Right renal pelvis (tissue), 4 donors: ENCODE measurements around the gene PIH1D2. TPM values are rescaled to one million over a fixed set of nuclear protein-coding genes. Genes with fewer than 3 reads are reported as not detected.
"Not testable (repeated sequence)": the region's sequence is repeated elsewhere in the genome, so short reads cannot be mapped to it uniquely, and the experiment has no call there.

Experiments
- DNase-seq, 4 donors: peaks; one replicate each; pipeline ENCODE4 v3.0.0-alpha.2; 2013; ENCODE audit warnings: low read depth in 4 of 4, low spot score in 3 of 4, missing footprints in 1 of 4
- polyA plus RNA-seq, 4 donors: library from polyadenylated mRNA; unstranded; fragments of 120-200 nt; gene quantifications; one replicate each; pipeline ENCODE4 v1.2.1, GENCODE V29; 2013; ENCODE audit not compliant: insufficient read length in 4 of 4

Gene PIH1D2, protein sequence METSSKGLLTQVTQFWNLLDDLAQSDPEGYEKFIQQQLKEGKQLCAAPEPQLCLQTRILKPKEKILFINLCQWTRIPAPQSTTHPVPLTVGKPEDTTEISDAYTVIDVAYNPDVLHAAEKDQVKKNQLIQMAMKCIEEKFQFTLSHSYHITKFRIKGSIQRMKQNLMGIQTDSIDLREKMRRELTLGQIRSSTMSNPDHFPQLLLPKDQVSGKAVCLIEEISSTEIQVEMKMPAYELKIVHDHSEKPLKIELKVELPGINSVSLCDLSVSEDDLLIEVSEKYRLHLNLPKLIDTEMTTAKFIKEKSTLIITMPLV
- 10 to 100 TPM in 2 of 4 donors, 1 to 10 TPM in 2; 8.6 to 12.5 (median 9.8) TPM for polyA plus RNA-seq

DNA sequence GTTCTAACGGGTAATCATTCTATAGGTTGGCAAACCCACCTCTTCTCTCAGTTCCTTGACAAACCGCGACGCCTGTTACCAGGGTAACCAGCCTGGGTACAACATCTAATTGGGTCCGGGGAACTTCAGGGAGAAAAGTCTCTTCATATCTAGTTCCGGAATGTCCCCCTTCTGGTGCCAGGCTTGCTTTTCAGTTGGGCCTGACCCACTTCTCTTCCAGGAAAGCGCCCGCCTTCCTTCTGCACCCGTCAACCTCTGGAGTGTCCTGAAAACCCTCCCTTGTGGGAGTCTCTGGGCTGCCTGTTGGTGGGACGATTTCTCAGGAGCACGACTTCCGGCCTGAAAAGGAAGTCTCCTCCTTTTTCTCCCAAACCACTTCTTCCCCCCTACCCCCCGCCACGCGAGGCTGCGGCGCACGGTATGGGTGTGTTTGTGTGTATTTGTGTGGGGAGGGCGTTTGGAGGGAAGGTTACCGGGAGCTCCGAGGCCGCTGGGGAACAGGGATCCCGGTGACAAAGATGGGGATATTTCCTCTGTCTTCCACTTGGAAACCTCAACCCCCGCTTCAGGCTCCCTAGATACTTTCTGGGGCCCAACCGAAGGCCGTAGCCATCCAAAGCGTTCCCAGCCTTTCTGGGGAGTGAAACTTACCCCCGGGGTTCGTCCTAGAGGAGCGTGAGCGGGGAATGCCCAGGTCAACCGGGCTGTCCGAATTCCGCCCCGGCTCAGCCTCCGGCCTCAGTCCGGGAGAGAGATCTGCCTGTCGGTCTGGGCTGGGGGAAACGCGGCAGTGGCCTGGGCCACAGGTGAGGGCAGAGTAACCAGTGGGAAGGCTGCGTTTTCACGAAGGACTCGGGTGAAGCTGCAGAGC lies at the start of gene PIH1D2, which contains the start of gene NKAPD1:
Gene PIH1D2, minus strand, starts transcription at position 77 of the 871 bp plus-strand sequence. CDS start 843 bp downstream, outside the sequence.
Gene NKAPD1, plus strand, starts transcription at position 359 of the 871 bp plus-strand sequence. CDS start 1,276 bp downstream, outside the sequence.
- peak; percentile 76 to 86 (median 84) for DNase-seq

DNA sequence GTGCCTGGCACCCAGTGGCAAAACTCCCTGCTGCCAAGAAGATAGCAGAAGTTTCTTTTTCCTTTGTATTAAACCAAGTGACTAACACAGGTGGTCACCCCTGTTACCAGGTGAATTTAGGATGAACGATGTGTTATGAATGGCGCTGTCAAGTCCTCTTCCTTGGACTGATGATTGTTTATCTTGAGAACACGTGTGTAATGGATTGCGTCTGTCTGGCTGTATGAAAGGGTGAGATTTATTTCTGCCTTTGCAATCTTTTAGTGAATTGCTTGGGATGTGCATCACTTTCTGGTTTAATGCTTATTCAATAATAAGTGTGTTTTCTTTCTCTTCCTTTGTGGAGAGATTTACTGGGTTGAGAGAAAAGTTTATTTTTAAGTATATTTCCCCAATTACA lies 49.3 kb upstream of the PIH1D2 start:
- DNase-seq = no peak

DNA sequence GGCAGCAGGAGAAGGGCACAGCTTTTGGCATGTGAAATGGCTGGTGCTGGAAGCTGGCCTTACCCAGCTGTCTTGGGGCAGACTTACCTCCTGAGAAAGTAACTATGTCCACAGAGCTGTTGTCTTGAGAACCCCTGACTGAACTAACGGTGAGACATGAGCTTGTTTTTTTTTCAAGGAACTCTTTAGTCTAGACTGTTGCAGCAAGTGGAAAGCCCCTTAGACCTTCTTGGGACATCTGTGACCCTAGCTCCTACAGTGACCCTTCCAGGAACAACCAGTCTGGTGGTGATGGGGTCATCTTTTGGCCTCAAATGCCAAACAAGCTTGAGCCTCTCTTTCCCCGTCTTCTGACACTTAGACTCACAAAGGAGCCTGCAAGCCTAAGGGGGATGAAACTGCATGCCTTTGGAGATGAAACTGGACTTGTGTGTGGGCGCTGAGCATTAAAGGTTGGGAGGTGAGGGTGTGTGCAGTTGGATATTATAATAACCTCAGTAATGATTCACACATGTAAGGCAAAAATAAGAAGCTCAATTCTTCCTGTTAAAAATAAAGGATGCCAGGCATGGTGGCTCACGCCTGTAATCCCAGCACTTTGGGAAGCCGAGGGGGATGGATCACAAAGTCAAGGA lies 48.3 kb upstream of the PIH1D2 start:
- no peak for DNase-seq

DNA sequence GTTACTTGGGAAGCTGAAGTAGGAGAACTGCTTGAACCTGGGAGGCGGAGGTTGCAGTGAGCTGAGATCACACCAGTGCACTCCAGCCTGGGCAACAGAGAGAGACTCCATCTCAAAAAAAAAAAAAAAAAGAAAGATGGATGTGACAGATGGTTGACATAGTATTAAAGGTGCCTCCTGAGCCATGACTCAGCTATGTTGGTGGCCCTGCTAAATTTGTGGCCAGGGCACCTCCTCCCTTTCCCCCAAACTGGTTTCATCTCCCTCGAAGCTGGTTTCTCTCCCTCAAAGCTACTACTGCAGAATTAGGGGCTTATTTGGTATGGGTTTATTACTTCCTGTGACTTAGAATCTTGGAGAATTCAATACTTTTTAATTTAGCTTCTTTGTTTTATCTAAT lies 44.4 kb upstream of the PIH1D2 start:
- no peak for DNase-seq

DNA sequence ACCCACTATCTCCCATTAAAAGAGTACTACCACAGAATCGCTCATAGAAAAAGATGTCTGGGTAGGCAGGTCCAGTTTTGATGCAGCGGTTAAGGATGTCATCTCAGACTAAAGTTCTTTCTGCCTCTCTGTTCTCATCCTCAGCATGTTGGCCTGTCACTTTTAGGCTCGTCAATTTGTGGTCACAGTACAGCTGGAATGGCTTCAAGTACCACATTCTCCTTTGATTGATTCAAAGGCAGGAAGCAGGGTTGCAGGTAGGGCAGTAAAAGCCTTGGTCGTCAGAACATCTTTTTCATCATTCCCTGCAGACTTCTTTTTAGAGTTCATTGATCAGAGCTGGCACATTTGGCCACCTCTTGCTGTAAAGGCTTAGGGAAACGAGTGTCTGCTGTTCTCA lies 41.6 kb upstream of the PIH1D2 start:
- no peak for DNase-seq

DNA sequence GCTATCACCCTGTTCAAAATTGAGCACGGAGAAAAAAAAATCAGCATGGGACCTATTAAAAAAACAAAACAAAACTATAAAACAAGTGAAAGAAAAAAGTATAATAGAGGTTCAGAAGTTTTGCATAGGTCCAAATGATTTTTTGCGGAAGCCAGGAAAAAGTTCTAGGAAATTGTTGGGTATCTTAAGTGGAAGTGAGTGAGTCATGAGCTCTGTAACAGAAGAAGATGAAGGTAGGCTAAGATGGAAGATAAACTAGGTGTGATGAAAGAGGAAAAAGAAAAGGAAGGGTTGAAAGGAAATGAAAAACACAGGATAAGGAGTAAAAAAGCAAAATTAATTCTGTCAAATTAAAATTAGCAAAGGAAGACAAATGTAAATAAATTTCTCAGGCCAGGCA lies 40.6 kb upstream of the PIH1D2 start:
- no peak for DNase-seq

DNA sequence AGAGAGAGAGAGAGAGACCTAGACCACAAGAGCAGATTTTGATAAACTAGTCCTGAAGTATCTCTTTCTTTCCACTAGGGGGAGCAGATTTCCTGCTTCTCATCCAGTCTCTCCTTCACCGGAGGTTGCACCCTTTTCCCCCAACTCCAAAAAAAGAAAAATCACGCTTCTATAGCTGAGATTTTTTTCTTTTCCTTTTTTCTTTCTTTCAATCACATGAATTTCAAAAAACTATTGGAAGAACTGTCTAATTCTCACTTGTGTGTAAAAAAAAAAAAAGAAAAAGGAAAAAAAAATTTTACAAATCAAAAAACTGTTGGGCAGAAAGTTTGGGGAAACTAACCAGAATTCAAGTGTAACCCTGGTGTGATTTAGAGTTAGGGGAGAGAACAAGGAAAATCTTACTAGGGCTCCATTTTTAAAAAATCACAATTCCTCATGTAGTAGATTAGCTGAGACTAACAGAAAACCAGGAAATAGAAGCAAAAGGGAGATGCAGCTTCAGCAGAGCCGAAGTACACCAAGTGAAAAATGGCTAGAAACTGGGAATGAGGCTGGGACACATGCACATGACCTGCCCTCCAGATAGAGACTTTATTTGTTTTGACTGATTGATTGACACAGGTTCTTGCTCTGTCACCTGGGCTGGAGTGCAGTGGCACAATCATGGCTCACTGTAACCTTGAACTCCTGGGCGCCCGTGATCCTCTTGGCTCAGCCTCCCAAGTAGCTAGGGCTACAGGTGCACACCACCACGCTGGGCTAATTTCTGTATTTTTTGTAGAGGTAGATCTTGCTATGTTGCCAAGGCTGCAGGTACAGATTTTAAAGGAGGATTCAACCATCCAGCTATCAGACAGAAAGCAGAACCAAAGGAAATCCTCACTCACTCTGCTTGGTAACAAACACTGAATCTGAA lies 40.0 kb upstream of the PIH1D2 start:
- peak in 3 of 4 donors; percentile 12 to 38 (median 23) for DNase-seq

DNA sequence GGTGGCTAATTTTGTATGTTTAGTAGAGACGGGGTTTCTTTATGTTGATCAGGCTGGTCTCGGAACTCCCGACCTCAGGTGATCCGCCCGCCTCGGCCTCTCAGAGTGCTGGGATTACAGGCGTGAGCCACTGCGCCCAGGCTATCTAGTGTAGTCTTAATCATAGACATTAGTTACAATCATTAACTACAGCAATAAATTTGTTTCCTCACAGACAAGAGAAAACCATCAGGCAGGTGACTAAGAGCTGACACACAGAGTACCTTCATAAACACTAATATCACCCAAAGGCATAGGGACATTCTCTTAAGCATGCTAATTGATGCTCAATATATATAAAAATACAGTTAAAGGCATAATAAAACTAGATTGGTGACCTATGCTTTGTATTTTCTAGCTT lies 32.3 kb upstream of the PIH1D2 start:
- DNase-seq = no peak

DNA sequence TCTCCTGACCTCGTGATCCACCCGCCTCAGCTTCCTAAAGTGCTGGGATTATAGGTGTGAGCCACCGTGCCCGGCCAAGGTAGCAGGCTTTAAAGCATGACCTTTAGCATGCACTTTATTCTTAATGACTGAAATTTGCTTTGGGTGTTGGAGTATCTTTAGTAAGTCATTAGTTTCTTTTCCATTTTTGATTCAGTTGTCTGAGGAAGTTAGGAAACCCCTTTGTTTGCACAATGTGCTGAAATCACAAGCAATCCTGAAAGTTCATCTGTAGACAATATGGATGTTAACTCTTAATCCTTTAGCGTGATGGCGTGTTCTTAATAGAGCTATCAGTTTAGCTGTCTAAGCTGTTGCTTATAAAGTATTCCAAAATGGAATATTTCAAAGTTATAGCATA lies 29.6 kb upstream of the PIH1D2 start:
- DNase-seq = no peak

DNA sequence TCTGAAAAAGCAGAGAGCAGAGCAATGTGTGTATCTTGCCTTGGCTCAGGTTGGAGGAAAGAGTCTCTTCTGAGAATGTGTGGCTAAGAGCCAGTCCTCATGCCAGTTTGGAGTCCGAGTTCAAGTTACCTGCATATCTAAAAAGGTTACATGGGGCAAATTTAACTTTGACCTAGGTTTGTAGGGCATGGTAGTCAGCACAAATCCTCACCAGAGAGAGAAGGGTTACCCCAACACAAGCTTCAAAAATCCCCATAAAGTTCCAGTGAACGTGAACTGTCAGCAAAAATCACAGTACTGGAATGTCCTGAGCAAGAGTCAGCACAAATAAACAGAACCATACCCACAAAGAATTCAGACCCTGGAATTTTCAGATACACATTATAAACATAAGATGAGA lies 26.6 kb upstream of the PIH1D2 start:
- no peak for DNase-seq

DNA sequence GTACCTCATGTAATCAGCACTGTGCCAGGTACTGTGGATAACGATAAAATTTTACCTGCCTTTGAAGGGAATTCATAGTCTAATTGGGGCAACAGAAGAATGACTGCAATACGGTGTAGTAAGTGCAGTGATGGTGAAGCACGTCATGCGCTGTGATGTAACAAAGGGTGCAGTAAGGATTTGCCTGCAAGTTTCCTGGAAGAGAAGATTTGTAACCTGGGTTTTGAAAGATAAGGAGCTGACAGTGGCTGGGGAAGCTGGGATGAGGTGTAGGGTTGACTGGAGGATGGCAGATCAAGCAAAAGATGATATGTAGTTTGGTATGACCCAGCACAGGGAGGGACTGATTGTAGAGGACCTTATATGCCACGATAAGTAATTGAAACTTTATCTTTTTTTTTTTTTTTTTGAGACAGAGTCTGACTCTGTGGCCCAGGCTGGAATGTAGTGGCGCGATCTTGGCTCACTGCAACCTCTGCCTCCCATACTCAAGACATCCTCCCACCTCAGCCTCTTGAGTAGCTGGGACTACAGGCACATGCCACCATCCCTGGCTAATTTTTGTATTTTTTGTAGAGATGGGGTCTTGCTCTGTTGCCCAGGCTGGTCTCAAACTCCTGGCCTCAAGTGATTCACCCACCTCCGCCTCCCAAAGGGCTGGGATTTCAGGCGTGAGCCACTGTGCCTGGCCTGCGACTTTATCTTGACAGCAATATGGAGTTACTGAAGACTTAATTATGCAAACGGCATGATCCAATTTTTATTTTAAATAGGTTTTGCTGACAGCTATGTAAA lies 24.1 kb upstream of the PIH1D2 start:
- no peak for DNase-seq

DNA sequence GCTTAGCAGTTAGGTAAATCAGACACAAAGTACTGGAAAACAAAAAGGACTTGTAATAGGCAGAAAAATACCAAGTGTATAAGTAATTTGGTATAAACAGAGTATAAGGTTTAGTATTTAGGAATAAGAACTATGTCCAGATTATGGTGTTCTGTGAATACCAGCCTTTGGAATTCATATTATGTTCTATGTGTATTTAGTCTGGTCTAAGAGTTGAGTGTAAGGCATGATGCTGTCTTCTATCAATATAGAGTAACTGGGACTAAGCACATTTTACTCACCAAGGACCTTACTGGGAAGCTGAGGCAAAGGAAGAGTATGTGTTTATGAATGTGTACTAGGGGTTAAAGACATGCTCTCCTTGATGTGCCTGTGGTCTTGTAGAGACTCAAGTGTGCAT lies 22.4 kb upstream of the PIH1D2 start:
- DNase-seq = no peak

DNA sequence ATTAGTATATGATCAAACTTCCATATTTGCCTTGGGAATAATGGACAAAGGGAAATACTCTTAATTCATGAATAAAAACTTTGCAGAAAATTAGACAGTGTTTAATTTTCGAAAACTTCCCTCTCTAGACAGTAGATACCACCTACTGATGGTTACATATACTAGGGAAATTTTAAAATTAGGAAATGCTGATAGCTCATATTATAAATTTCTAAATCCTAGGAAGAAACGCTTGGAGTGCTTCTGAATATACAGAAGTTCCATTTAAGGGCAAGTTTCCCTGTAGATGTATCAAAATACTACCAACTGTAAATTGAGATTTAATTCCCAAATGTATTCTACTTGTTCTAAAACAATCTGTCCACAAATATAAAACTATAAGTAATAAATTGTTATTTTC lies 21.5 kb upstream of the PIH1D2 start:
- not testable (repeated sequence) for DNase-seq

DNA sequence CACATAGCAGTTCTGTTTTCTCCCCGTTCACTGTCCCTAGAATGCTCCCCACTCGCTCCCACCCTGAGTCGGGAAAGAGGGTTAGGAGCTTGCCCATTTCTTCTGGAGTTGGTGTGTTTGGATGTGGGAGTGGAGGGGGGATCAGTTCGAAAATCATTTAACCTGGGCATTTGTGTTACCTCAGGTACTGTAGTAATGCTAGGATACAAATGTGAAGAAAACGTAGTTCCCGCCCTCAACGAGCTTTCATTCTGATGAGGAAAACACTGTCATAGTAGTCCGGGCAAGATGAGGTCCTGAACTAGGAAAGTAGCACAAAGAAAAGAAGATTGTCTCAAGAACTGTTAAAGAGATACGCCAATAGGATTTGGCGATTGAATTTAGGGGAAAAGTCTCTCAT lies 13.4 kb upstream of the PIH1D2 start:
- no peak for DNase-seq

DNA sequence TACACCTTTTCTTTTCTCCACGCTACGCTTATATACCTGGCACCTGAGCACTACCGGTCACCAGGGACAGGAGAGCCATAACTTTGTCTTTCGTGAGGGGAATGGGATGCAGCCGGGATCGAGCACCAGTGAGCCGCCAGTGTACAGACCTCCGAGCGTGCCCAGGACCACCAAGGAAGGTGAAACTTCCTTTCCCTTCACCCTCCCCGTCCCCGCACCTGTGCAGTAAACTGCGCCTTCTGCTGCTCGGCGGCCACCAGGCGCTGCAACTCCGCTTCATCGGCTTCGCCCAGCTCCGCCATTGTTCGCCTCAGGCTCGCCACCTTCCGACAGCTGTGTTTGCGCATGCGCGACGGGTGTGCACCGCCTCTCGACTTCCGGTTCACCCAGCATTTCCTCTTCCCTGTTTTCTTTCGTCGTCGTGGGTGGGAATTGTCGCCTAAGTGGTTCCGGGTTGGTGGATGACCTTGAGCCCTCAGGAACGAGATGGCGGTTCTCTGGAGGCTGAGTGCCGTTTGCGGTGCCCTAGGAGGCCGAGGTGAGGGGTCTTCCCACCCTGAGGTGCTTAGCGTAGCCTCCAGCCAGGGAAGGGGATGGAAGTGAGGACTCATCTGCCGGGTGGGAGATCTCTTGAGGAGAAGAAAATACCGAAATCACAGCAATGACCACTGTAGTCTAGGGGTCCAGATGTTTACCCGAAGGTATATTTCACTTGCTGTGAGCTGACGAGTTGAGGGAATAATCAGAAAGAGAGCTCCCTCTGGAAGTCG lies 12.8 kb upstream of the PIH1D2 start, which contains the start of the genes SDHD and TIMM8B:
Gene SDHD, plus strand, starts transcription at position 452 of the 770 bp plus-strand sequence. Its CDS starts 35 bp downstream, at position 487.
Gene TIMM8B, minus strand, starts transcription at position 335 of the 770 bp plus-strand sequence. Its CDS starts 33 bp downstream, at position 302.
- DNase-seq = peak; percentile 94 to 96 (median 96)

DNA sequence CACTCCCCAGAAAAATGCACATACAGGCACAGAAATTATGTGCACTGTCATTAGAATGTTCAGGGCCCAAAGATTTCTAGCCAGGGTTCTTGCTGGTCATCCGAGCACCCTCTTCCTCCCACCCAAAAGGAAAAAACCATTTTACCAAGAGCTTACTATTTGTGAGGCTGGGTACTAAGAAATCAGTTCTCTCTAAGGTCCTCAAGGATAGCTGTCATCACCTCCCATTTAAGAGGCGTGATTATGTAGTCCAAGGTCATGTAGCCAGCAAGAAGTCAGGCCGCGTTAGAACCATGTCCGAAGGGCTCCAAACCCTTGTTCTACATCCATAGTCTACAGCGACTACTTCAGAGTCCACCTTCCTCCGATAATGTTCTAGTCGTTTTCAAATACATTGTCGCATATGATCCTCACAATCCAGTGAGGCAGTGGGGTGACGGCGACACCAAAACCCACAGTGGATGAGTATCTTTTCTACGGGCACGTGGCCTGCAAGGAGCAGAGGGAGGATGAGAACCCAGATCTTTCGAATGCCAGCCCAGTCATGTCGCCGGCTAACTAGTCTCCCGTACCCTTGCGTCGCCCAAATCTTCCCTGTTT lies 12.1 kb upstream of the PIH1D2 start:
- DNase-seq = peak in 1 of 4 donors; percentile 2

DNA sequence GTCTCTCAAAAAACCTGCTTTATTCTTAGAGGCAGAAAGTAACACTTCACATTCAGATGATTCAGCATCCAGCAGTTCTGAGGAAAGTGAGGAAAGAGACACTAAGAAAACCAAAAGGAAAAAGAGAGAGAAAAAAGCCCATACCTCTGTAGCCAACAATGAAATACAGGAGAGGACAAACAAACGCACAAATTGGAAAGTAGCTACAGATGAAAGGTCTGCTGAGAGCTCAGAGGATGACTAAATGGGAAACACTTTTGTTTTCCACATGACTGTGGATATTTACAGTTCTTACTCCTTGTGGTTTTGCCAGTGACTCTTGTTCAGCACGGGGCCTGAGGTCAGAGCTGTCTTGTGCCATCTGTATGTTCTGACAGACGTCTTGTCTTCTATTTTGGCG lies 8.9 kb upstream of the PIH1D2 start:
- no peak for DNase-seq

DNA sequence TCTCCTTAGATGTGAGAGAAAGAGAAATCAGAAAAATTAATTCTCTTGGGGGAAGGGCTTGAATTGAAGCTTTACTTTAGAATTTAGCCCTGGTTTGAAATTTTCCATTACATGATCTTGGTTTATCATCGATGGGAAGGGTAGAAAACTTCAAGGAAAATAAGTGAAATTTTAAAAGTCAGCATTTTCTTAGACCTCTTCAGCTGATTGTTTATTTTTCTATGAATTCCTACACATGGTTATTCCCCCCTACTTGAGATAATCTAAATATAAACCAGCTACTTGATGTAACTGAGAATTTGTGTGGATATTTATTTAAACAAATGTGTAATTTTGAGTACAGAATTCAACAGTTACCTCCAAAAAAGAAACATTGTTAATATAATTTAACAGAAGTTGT lies 10.9 kb downstream of the PIH1D2 start:
- DNase-seq = no peak
